Osteoblast (primary cell): ENCODE results near the gene LRMDA. TPM values are rescaled to one million over a fixed set of nuclear protein-coding genes. Genes with fewer than 3 reads are reported as not detected.

Source experiments
- DNase-seq: peaks from one replicate; pipeline ENCODE4 v3.0.0; 2011; ENCODE audit warnings: low spot score, mixed read lengths; ENCODE audit not compliant: insufficient read length; ENCODE audit errors: missing footprints
- H2AFZ ChIP-seq: 2 replicates; pipeline ENCODE4 v1.6.0; 2011; ENCODE audit warnings: mild to moderate bottlenecking, low read length
- H3K27ac ChIP-seq: 2 replicates; pipeline ENCODE4 v1.5.1; 2011; ENCODE audit warnings: mild to moderate bottlenecking, low read depth, low read length, moderate library complexity
- H3K27me3 ChIP-seq: 2 replicates; pipeline ENCODE4 v1.6.0; 2012; ENCODE audit warnings: mild to moderate bottlenecking, control low read depth, inconsistent platforms, low read length, moderate library complexity; ENCODE audit not compliant: insufficient read depth
- H3K36me3 ChIP-seq: 2 replicates; pipeline ENCODE4 v1.5.1; 2011; ENCODE audit warnings: mild to moderate bottlenecking, low read length, control low read depth, moderate library complexity; ENCODE audit not compliant: insufficient read depth
- H3K4me1 ChIP-seq: 2 replicates; pipeline ENCODE4 v1.5.1; 2011; ENCODE audit warnings: mild to moderate bottlenecking, low read length, control low read depth, moderate library complexity; ENCODE audit not compliant: insufficient read depth
- H3K4me2 ChIP-seq: 2 replicates; pipeline ENCODE4 v1.6.0; 2011; ENCODE audit warnings: mild to moderate bottlenecking, low read length; ENCODE audit not compliant: insufficient read depth
- H3K4me3 ChIP-seq: fragments of 200-600 bp; sonication (generic); 3 replicates; pipeline ENCODE4 v1.5.1; 2012; ENCODE audit warnings: mild to moderate bottlenecking, low read length, inconsistent platforms; ENCODE audit not compliant: insufficient read depth
- H3K79me2 ChIP-seq: 2 replicates; pipeline ENCODE4 v1.6.0; 2012; ENCODE audit warnings: mild to moderate bottlenecking, low read length, control low read depth, inconsistent platforms; ENCODE audit not compliant: insufficient read depth
- H3K9me3 ChIP-seq: 2 replicates; pipeline ENCODE4 v1.5.1; 2011; ENCODE audit warnings: low read depth, low read length, control low read depth
- H4K20me1 ChIP-seq: 2 replicates; pipeline ENCODE4 v1.6.0; 2012; ENCODE audit warnings: mild to moderate bottlenecking, low read length, control low read depth; ENCODE audit not compliant: insufficient read depth
- total RNA-seq: library from RNA; depleted of rRNA; stranded (reverse); fragments of >200 nt; gene quantifications from 2 replicates; pipeline ENCODE4 v1.2.3, GENCODE V29; 2012
- TF ChIP-seq, protein P1 (sequence below): IDR thresholded peaks from 2 replicates; pipeline ENCODE4 v1.5.1; 2011; ENCODE audit warnings: mild to moderate bottlenecking, low read depth, low read length, moderate library complexity; ENCODE audit errors: extremely low read depth

The LRMDA gene
- total RNA-seq, 1 donor: 18.5 TPM

DNA sequence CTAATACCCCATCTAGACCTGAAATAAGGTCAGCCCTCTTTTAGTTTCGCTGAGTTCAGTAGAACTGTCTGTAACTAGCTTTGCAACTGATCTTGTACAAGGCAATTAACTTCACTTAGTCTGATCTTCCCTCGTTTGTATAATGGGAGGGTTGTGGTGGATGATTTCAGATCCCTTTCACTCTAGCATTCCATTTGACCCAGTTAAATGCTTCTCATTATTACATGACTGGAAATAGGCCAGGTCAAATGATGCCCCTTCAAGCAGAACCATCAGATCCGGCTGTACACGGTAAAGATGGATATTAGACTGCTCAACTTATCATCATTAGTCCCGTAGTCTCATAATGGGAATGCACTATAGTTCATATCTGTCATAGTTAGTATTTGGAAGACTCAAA lies 1009.0 kb downstream of the LRMDA start:
- no peaks in the 10 kb centered on the region for H3K36me3 ChIP-seq
- TF ChIP-seq, protein P1, sequence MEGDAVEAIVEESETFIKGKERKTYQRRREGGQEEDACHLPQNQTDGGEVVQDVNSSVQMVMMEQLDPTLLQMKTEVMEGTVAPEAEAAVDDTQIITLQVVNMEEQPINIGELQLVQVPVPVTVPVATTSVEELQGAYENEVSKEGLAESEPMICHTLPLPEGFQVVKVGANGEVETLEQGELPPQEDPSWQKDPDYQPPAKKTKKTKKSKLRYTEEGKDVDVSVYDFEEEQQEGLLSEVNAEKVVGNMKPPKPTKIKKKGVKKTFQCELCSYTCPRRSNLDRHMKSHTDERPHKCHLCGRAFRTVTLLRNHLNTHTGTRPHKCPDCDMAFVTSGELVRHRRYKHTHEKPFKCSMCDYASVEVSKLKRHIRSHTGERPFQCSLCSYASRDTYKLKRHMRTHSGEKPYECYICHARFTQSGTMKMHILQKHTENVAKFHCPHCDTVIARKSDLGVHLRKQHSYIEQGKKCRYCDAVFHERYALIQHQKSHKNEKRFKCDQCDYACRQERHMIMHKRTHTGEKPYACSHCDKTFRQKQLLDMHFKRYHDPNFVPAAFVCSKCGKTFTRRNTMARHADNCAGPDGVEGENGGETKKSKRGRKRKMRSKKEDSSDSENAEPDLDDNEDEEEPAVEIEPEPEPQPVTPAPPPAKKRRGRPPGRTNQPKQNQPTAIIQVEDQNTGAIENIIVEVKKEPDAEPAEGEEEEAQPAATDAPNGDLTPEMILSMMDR: no peak
- no peaks in the 10 kb centered on the region for H3K4me1 ChIP-seq
- H3K79me2 ChIP-seq: no peaks in the 10 kb centered on the region
- H3K27ac ChIP-seq: no peak overlapping the region
- no peak for DNase-seq
- no peaks in the 10 kb centered on the region for H4K20me1 ChIP-seq
- H2AFZ ChIP-seq: no peak overlapping the region
- no peaks in the 10 kb centered on the region for H3K27me3 ChIP-seq
- H3K4me3 ChIP-seq: no peak overlapping the region
- no peak overlapping the region for H3K4me2 ChIP-seq
- H3K9me3 ChIP-seq: no peaks in the 10 kb centered on the region

GRCh38 chr10:76442113-76442512 lies 1010.7 kb downstream of the LRMDA start:
- no peaks in the 10 kb centered on the region for H3K4me1 ChIP-seq
- H4K20me1 ChIP-seq: no peaks in the 10 kb centered on the region
- H3K9me3 ChIP-seq: no peaks in the 10 kb centered on the region
- no peak overlapping the region for H3K4me3 ChIP-seq
- no peak overlapping the region for H3K27ac ChIP-seq
- no peaks in the 10 kb centered on the region for H3K27me3 ChIP-seq
- no peak for DNase-seq
- no peaks in the 10 kb centered on the region for H3K36me3 ChIP-seq
- H2AFZ ChIP-seq: no peak overlapping the region
- TF ChIP-seq, protein P1: no peak
- H3K4me2 ChIP-seq: no peak overlapping the region
- H3K79me2 ChIP-seq: no peaks in the 10 kb centered on the region

DNA sequence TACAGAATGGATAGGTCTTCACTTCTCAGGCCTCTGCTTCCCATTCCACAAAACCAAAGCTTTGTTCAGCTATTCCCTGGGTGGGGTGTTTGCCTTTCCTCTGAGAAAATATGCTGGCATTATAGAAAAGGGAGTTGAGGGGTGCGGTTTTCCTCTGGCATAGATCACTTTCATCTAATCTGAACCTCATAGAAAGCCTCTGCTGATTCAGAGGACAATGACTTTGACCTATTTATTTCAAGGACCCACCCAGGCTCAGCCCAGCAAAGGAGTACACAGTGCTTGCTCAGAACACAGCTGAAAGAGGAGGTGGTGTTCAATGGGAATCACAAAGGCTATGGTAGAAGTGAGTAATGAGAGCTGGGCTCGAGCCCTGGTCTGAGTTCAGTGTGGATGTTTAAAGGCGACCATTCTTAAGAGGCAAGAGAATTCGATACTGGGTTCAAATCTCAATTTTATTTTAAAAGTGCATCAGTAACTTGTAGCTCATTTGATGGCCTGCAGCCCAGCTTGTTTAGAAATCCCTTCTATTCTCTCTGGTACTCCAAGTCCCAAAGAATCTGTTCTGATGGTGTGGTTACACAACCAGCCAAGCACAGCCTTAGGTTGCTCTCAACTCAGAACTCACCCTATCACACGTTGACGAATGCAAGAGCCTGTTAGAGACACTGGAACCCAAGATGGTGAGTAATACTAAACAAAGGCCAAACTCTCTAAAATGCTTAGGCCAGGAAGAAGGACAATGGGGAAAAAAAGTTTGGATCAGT lies 1012.8 kb downstream of the LRMDA start:
- no peak for DNase-seq
- H4K20me1 ChIP-seq: no peaks in the 10 kb centered on the region

DNA sequence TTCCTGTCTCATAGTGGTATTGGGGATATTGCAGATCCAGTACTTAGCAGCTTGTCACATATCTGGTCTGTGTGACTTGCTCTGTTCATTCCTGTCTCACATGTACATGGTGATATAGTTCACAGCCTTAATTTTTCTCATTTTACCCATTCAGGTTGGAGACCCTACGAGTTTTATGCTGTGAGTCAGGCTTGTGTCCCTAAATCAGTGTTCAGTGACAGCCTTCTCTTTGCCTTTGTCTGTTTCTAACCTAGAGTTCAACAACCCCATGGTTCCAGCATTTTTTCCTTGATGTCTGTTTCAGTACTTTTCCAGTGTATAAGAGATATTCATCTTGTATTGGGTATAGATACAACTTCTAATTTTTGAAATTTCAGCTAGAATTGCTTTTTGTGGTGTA lies 1016.2 kb downstream of the LRMDA start:
- Histone ChIP-seq H3K79me2 (no peaks in the 10 kb centered on the region), H4K20me1 (no peaks in the 10 kb centered on the region), H3K27me3 (no peaks in the 10 kb centered on the region), H3K4me3 (no peak overlapping the region), H3K9me3 (no peaks in the 10 kb centered on the region), H3K4me2 (no peak overlapping the region), H2AFZ (no peak overlapping the region), H3K27ac (no peak overlapping the region), H3K36me3 (no peaks in the 10 kb centered on the region), H3K4me1 (no peaks in the 10 kb centered on the region)
- no peak for DNase-seq
- TF ChIP-seq, protein P1: no peak

More for the DNA sequence above, 1012.8 kb downstream of the LRMDA start:
- Histone ChIP-seq H3K4me2 (no peak overlapping the region), H3K27me3 (no peaks in the 10 kb centered on the region), H3K4me3 (no peak overlapping the region), H3K36me3 (no peaks in the 10 kb centered on the region), H3K4me1 (no peaks in the 10 kb centered on the region), H3K79me2 (no peaks in the 10 kb centered on the region), H3K9me3 (no peaks in the 10 kb centered on the region), H3K27ac (no peak overlapping the region), H2AFZ (no peak overlapping the region)
- TF ChIP-seq, protein P1: no peak
